ENCODE results near the gene IQCC. TPM values are rescaled to one million over a fixed set of nuclear protein-coding genes. Genes with fewer than 3 reads are reported as not detected.
A peak's percentile ranks its signal among the peaks of the same experiment; 100 is the strongest.

The IQCC gene
- total RNA-seq, 1 donor from 2014 or later: 2.6 TPM

DNA sequence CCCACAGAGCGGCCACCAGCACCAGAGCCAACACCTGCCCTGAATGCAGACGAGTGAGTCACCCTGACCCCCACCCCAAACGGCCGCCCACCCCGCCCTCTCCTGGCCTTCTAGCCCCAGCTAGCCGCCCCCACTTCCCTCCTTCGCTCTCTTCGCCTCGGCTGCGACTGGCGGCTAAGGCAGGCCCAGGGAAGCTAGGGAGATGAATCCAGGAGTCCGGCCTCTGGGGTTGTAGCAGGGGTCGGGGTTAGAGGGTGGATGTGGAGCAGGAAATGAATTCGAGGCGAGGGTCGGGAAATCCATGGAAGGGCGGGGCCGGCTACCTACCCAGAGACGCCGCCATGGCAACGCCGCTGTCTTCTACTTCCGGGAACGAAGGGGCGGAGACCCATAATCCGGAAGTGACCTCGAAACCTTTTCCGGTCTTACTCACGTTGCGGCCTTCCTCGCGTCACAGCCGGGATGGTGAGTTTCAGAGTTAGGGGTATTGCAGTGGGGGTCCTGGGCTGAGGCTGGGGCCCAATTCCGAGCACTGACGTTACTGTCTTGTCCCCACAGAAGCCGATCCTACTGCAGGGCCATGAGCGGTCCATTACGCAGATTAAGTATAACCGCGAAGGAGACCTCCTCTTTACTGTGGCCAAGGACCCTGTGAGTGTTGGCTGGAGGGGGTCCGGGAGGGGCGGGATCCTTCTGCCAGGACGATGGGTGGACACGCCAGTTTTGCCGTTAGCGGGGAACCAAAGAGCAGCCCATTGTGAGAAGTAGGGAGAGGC lies 16.7 kb downstream of the IQCC start, which contains the start of the genes EIF3I and TMEM234:
Gene EIF3I, plus strand, starts transcription at position 428 of the 776 bp plus-strand sequence. Its CDS starts 35 bp downstream, at position 463.
Gene TMEM234, minus strand, starts transcription at position 374 of the 776 bp plus-strand sequence. Its CDS starts 31 bp downstream, at position 343.
- Histone ChIP-seq H3K4me1 (ENCODE audit: control insufficient read depth in 3 of 3, insufficient read depth in 3 of 3, low read length in 3 of 3) (peaks cover 26 to 30% (median 27%) of the 10 kb centered on the region in 3 donors), H3K9me3 (ENCODE audit: control insufficient read depth in 3 of 3, low read length in 3 of 3) (no peaks in the 10 kb centered on the region), H3K27ac (ENCODE audit: low read depth, low read length) (peak within 1 kb of the TSS; percentile 97), H3K9ac (ENCODE audit: low read depth in 1 of 3, low read length in 3 of 3) (peak within 1 kb of the TSS; percentile 96 to 99 (median 98)), H3K36me3 (ENCODE audit: control insufficient read depth in 3 of 3, insufficient read depth in 3 of 3, low read length in 3 of 3) (peaks cover 27 to 33% (median 31%) of the 10 kb centered on the region in 3 donors), H3K4me3 (ENCODE audit: low read length in 3 of 3) (peak within 1 kb of the TSS; percentile 94 to 99 (median 97)), H3K27me3 (ENCODE audit: control insufficient read depth in 3 of 3, insufficient read depth in 3 of 3, low read length in 3 of 3) (no peaks in the 10 kb centered on the region)

DNA sequence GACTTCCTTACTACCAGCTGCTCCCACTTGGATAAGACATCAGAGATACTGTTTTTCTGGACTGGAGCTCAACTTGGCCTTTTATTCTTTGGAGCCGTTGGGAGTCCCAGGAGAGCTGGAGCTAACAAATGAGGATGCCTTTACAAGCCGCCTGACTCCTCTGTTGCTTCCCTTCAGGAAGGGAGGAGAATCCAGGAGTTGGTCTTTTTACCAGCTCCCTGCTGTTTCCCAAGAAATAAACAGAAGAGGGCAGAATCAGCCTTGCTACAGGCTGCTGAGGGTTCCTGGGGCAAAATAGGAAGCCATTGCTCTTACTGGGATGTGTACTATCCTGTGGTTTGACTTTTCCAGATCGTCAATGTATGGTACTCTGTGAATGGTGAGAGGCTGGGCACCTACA lies 18.2 kb downstream of the IQCC start:
- peaks cover 38 to 46% (median 42%) of the 10 kb centered on the region in 3 donors for H3K36me3 ChIP-seq (ENCODE audit: control insufficient read depth in 3 of 3, insufficient read depth in 3 of 3, low read length in 3 of 3)
- peak overlapping the region; percentile 97 for H3K27ac ChIP-seq (ENCODE audit: low read depth, low read length)
- no peaks in the 10 kb centered on the region for H3K9me3 ChIP-seq (ENCODE audit: control insufficient read depth in 3 of 3, low read length in 3 of 3)
- H3K4me3 ChIP-seq (ENCODE audit: low read length in 3 of 3): peak overlapping the region in 1 of 3 donors; percentile 54
- no peaks in the 10 kb centered on the region for H3K27me3 ChIP-seq (ENCODE audit: control insufficient read depth in 3 of 3, insufficient read depth in 3 of 3, low read length in 3 of 3)
- peaks cover 26 to 30% (median 27%) of the 10 kb centered on the region in 3 donors for H3K4me1 ChIP-seq (ENCODE audit: control insufficient read depth in 3 of 3, insufficient read depth in 3 of 3, low read length in 3 of 3)
- peak overlapping the region; percentile 1 to 57 (median 45) for H3K9ac ChIP-seq (ENCODE audit: low read depth in 1 of 3, low read length in 3 of 3)

DNA sequence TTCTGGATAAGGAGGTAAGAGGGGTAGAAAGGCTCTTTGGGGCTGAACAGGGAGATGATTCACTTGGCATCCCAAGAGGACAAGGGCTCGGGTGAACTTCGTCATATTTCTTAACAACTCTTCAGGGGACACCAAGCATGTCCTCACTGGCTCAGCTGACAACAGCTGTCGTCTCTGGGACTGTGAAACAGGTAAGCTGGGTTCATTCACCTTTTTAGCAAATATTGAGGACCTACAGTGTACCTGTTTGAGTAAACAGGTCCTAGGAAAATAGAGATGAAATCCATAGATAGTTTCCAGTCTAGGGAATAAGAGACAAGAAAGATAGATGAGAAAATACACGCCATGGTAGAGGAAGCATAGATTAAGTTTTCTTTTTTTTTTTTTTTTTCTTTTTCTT lies 18.8 kb downstream of the IQCC start:
- H3K27me3 ChIP-seq (ENCODE audit: control insufficient read depth in 3 of 3, insufficient read depth in 3 of 3, low read length in 3 of 3): no peaks in the 10 kb centered on the region
- H3K9me3 ChIP-seq (ENCODE audit: control insufficient read depth in 3 of 3, low read length in 3 of 3): no peaks in the 10 kb centered on the region
- peak overlapping the region in 1 of 3 donors; percentile 9 for H3K4me3 ChIP-seq (ENCODE audit: low read length in 3 of 3)
- H3K9ac ChIP-seq (ENCODE audit: low read depth in 1 of 3, low read length in 3 of 3): peak overlapping the region in 1 of 3 donors; percentile 1
- H3K4me1 ChIP-seq (ENCODE audit: control insufficient read depth in 3 of 3, insufficient read depth in 3 of 3, low read length in 3 of 3): peaks cover 26 to 30% (median 27%) of the 10 kb centered on the region in 3 donors
- peaks cover 41 to 48% (median 46%) of the 10 kb centered on the region in 3 donors for H3K36me3 ChIP-seq (ENCODE audit: control insufficient read depth in 3 of 3, insufficient read depth in 3 of 3, low read length in 3 of 3)
- peak overlapping the region; percentile 97 for H3K27ac ChIP-seq (ENCODE audit: low read depth, low read length)

DNA sequence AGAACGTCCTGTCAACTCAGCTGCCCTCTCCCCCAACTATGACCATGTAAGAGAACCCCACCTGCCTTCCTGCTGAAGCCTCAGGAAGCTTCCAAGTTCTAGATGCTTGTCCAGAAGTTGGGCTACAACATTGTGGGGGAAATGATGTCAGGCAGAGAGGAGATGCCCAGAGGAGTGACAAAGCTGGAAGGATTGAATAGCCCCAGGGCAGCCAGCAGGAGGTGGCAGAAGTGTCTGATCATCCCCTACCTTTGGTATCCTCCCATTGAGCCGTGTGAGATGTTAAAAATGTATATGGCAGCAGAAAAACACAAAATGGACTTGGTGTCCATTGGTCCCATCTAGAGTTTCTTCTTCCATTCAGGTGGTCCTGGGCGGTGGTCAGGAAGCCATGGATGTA lies 23.3 kb downstream of the IQCC start:
- Histone ChIP-seq H3K36me3 (ENCODE audit: control insufficient read depth in 3 of 3, insufficient read depth in 3 of 3, low read length in 3 of 3) (peaks cover 54 to 61% (median 56%) of the 10 kb centered on the region in 3 donors), H3K4me3 (ENCODE audit: low read length in 3 of 3) (no peak overlapping the region), H3K9ac (ENCODE audit: low read depth in 1 of 3, low read length in 3 of 3) (no peak overlapping the region)

DNA sequence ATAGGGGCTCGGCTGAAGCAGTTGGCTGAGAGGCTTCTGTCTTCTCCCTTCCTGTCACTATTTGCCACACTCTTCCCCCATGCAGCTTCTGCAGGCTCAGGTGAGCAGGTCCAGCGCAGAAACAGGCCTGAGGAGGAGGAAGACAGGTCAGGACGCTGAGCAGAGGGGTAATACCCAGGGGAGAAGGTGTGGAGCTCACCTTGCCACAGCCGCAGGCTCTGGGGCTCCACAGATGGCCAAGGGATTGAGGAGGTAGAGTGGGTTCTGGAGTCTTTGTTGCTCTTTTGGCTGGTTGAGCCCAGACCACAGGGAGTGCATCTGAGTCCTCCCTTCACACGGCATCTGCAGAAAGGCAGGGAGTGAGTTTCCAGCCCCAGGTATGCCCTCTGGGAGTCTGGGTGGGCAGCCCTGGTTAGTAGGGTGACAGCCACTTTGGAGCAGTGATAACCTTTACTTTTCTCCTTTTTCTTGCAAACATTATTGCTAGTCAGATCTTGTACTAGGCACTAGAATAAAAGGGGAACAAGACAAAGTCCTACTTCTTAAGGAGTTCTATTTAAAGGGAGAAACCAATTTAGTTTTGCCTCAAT lies 26.5 kb downstream of the IQCC start:
- peaks cover 39 to 45% (median 40%) of the 10 kb centered on the region in 3 donors for H3K36me3 ChIP-seq (ENCODE audit: control insufficient read depth in 3 of 3, insufficient read depth in 3 of 3, low read length in 3 of 3)

More for the DNA sequence above, 23.3 kb downstream of the IQCC start:
- H3K27ac ChIP-seq (ENCODE audit: low read depth, low read length): no peak overlapping the region
- H3K4me1 ChIP-seq (ENCODE audit: control insufficient read depth in 3 of 3, insufficient read depth in 3 of 3, low read length in 3 of 3): peaks cover 5 to 6% (median 6%) of the 10 kb centered on the region in 3 donors
- no peaks in the 10 kb centered on the region for H3K27me3 ChIP-seq (ENCODE audit: control insufficient read depth in 3 of 3, insufficient read depth in 3 of 3, low read length in 3 of 3)
- no peaks in the 10 kb centered on the region for H3K9me3 ChIP-seq (ENCODE audit: control insufficient read depth in 3 of 3, low read length in 3 of 3)

DNA sequence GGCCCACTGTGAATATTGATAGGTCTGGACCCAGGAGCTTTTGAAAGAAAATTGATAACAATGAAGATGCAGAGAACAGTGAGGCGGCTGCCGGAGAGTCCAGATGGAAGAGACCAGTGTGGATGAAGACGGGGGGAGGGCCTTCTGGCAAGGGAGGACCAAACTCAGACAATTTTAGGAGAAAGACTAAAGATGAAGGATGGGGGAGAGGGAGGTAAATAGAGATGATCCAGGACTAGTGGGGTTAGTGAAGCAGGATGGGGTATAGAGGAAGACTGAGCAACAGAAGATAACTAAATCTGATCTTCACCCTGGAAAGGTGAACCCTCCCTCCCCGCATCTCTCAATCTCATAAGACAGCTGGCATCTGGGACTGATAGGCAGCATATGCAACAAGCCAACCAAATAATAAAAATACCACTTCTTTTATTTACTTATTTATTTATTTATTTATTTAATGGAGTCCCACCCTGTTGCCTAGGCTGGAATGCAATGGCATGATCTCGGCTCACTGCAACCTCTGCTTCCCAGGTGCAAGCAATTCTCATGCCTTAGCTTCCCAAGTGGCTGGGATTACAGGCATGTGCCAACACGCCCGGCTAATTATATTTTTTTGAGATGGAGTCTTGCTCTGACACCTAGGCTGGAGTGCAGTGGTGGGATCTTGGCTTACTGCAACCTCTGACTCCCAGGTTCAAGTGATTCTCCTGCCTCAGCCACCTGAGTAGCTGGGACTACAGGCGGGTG lies 27.3 kb downstream of the IQCC start:
- no peaks in the 10 kb centered on the region for H3K27me3 ChIP-seq (ENCODE audit: control insufficient read depth in 3 of 3, insufficient read depth in 3 of 3, low read length in 3 of 3)
- H3K9me3 ChIP-seq (ENCODE audit: control insufficient read depth in 3 of 3, low read length in 3 of 3): no peaks in the 10 kb centered on the region
- H3K4me1 ChIP-seq (ENCODE audit: control insufficient read depth in 3 of 3, insufficient read depth in 3 of 3, low read length in 3 of 3): no peaks in the 10 kb centered on the region
- no peak overlapping the region for H3K4me3 ChIP-seq (ENCODE audit: low read length in 3 of 3)
- no peak overlapping the region for H3K9ac ChIP-seq (ENCODE audit: low read depth in 1 of 3, low read length in 3 of 3)
- H3K36me3 ChIP-seq (ENCODE audit: control insufficient read depth in 3 of 3, insufficient read depth in 3 of 3, low read length in 3 of 3): peaks cover 32 to 39% (median 32%) of the 10 kb centered on the region in 3 donors
- no peak overlapping the region for H3K27ac ChIP-seq (ENCODE audit: low read depth, low read length)

More for the DNA sequence above, 26.5 kb downstream of the IQCC start:
- H3K9ac ChIP-seq (ENCODE audit: low read depth in 1 of 3, low read length in 3 of 3): no peak overlapping the region
- H3K27me3 ChIP-seq (ENCODE audit: control insufficient read depth in 3 of 3, insufficient read depth in 3 of 3, low read length in 3 of 3): no peaks in the 10 kb centered on the region
- no peak overlapping the region for H3K4me3 ChIP-seq (ENCODE audit: low read length in 3 of 3)
- no peaks in the 10 kb centered on the region for H3K9me3 ChIP-seq (ENCODE audit: control insufficient read depth in 3 of 3, low read length in 3 of 3)
- no peak overlapping the region for H3K27ac ChIP-seq (ENCODE audit: low read depth, low read length)
- no peaks in the 10 kb centered on the region for H3K4me1 ChIP-seq (ENCODE audit: control insufficient read depth in 3 of 3, insufficient read depth in 3 of 3, low read length in 3 of 3)

DNA sequence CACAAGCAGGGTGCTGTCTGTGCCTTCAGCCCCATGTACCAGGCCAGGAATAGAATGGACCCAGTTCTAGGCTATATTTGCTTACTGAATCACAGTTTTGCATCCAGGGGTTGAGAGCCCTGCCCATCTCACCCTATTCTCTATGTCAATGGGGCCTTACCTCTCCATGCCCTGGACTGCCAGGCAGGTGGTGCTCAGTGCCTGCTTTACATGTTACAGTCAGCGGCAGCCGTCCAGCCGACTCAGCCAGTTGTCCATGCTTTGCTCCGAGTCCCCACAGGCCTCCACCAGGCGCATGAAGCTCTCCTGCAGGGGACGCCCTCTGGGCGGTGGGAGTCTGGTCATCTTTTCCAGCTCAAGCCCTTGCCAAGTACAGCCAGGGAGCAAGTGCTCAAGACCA lies 29.3 kb downstream of the IQCC start:
- H3K4me3 ChIP-seq (ENCODE audit: low read length in 3 of 3): no peak overlapping the region
- H3K9ac ChIP-seq (ENCODE audit: low read depth in 1 of 3, low read length in 3 of 3): no peak overlapping the region
- no peaks in the 10 kb centered on the region for H3K27me3 ChIP-seq (ENCODE audit: control insufficient read depth in 3 of 3, insufficient read depth in 3 of 3, low read length in 3 of 3)
- peaks cover 17 to 25% (median 18%) of the 10 kb centered on the region in 3 donors for H3K36me3 ChIP-seq (ENCODE audit: control insufficient read depth in 3 of 3, insufficient read depth in 3 of 3, low read length in 3 of 3)
- peaks cover 0 to 2% (median 0%) of the 10 kb centered on the region in 3 donors for H3K4me1 ChIP-seq (ENCODE audit: control insufficient read depth in 3 of 3, insufficient read depth in 3 of 3, low read length in 3 of 3)
- no peaks in the 10 kb centered on the region for H3K9me3 ChIP-seq (ENCODE audit: control insufficient read depth in 3 of 3, low read length in 3 of 3)
- no peak overlapping the region for H3K27ac ChIP-seq (ENCODE audit: low read depth, low read length)

DNA sequence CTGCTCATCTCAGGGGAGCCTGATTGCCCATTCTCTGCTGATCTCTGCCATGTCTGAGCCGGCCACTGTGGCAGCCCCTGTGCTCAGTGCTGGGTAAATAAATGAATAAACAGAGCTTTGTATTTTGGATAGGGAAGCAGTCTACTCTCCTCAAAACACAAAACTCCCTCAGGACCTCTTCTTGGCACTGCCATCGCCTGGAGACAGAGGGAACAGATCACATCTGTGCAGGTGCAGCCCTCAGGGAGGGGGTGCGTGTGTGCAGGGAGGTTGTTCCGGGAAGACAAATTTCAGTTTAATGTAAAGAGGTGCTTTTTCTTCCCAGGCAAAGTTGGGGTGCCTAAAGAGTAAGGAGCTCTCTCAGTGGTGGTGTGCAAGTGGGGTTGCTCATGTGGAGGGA lies 33.9 kb downstream of the IQCC start:
- H3K27me3 ChIP-seq (ENCODE audit: control insufficient read depth in 3 of 3, insufficient read depth in 3 of 3, low read length in 3 of 3): no peaks in the 10 kb centered on the region
- peaks cover 7 to 24% (median 22%) of the 10 kb centered on the region in 3 donors for H3K4me1 ChIP-seq (ENCODE audit: control insufficient read depth in 3 of 3, insufficient read depth in 3 of 3, low read length in 3 of 3)
- H3K9me3 ChIP-seq (ENCODE audit: control insufficient read depth in 3 of 3, low read length in 3 of 3): no peaks in the 10 kb centered on the region
- peaks cover 0 to 2% (median under 1%) of the 10 kb centered on the region in 3 donors for H3K36me3 ChIP-seq (ENCODE audit: control insufficient read depth in 3 of 3, insufficient read depth in 3 of 3, low read length in 3 of 3)
- no peak overlapping the region for H3K9ac ChIP-seq (ENCODE audit: low read depth in 1 of 3, low read length in 3 of 3)
- no peak overlapping the region for H3K4me3 ChIP-seq (ENCODE audit: low read length in 3 of 3)
- H3K27ac ChIP-seq (ENCODE audit: low read depth, low read length): no peak overlapping the region

DNA sequence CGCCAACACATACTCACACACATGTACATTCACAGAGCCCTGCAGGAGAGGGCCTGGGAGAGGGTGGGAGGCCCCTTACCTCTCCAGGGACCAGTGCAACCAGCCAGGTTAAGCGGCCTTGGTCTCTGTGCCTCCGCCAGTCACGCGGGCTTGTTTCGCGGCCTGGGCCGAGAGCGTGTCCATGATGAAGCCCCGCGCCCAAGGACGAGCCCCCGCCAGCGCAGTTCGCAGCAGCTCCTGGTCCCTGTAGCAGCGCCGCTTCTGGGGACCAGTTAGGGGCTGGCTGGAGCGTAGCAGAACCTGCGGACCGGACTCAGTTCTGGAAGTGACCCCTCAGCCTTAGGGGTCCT lies 34.3 kb downstream of the IQCC start:
- H3K36me3 ChIP-seq (ENCODE audit: control insufficient read depth in 3 of 3, insufficient read depth in 3 of 3, low read length in 3 of 3): no peaks in the 10 kb centered on the region
- H3K9ac ChIP-seq (ENCODE audit: low read depth in 1 of 3, low read length in 3 of 3): peak overlapping the region; percentile 57 to 79 (median 70)
- peak overlapping the region; percentile 72 to 87 (median 78) for H3K4me3 ChIP-seq (ENCODE audit: low read length in 3 of 3)
- no peaks in the 10 kb centered on the region for H3K9me3 ChIP-seq (ENCODE audit: control insufficient read depth in 3 of 3, low read length in 3 of 3)
- peaks cover 7 to 24% (median 22%) of the 10 kb centered on the region in 3 donors for H3K4me1 ChIP-seq (ENCODE audit: control insufficient read depth in 3 of 3, insufficient read depth in 3 of 3, low read length in 3 of 3)
- peak overlapping the region; percentile 75 for H3K27ac ChIP-seq (ENCODE audit: low read depth, low read length)
- H3K27me3 ChIP-seq (ENCODE audit: control insufficient read depth in 3 of 3, insufficient read depth in 3 of 3, low read length in 3 of 3): no peaks in the 10 kb centered on the region

Measured in skeletal muscle tissue (tissue), 4 donors.